HG03060 (cell line): Measurements from ENCODE around the gene EID1.
"Not testable (repeated sequence)": the region's sequence is repeated elsewhere in the genome, so short reads cannot be mapped to it uniquely, and the experiment has no call there.

Experiments
- ATAC-seq: cut with Tn5 transposase; IDR thresholded peaks from one replicate; pipeline ENCODE4 v1.9.1; 2021; ENCODE audit warnings: low read depth, moderate number of reproducible peaks; ENCODE audit not compliant: unreplicated experiment

EID1 gene

DNA sequence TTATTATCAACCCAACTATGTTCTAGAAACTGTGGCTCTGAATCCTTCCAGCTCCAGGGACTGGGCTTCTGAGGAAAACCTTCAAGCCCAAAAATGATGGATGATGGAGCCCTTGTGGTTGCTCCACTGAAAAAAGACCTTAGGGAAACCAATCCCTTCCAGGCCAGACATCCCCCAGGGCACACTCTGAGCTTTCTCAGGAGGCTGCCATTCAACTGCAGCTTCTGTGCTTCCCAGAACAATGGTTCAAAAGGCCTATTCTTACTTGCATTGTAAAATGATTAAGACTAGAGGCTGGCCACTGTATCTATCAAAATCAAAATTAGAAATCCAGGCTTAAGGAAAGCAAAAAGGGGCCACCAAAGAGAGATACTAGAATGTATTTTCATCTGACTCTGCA is 27.3 kb downstream of the EID1 start:
- no peak for ATAC-seq

DNA sequence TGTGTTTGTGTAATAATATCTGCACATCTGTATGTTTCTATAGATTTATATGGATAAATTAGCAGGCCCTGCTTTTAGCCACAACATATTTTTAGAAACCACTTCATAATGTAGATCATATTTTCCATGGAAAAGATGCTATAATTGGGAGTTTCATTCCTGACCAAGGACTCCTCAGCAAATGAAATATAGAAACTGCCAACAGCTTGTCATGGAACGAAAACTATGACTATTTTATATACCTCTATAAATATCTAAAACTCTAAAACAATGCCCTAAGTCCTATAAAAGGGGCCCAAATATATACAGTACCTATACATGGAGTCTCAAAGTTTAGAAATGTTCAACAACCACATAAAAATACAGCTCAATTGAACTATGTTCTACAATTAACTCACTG is 27.9 kb downstream of the EID1 start:
- no peak for ATAC-seq

GRCh38 chr15:48909313-48909712 is 31.4 kb downstream of the EID1 start:
- not testable (repeated sequence) for ATAC-seq

DNA sequence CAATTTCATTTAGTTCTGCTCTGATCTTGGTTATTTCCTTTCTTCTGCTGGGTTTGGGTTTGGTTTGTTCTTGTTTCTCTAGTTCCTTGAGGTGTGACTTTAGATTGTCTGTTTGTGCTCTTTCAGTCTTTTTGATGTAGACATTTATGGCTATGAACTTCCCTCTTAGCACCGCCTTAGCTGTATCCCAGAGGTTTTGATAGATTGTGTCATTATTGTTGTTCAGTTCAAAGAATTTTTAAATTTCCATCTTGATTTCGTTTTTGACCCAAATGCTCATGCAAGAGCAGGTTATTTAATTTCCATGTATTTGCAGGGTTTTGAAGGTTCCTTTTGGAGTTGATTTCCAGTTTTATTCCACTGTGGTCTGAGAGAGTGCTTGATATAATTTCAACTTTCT is 32.6 kb downstream of the EID1 start:
- ATAC-seq, result not testable (repeated sequence)

DNA sequence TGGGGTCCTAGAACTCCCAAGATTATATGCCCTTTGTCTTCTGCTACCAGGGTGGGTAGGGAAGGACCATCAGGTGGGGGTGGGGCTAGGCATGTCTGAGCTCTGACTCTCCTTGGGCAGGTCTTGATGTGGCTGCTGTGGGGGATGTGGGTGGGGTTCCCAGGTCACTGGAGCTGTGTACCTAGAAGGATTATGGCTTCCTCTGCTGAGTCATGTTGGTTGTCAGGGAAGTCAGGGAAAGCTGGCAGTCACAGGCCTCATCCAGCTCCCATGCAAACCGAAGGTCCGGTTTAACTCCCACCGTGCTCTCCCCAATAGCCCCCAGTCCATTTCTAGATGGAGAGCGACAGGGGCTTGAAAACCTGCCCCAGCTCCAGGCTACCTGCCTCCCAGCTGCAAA is 35.2 kb downstream of the EID1 start:
- ATAC-seq, result no peak

DNA sequence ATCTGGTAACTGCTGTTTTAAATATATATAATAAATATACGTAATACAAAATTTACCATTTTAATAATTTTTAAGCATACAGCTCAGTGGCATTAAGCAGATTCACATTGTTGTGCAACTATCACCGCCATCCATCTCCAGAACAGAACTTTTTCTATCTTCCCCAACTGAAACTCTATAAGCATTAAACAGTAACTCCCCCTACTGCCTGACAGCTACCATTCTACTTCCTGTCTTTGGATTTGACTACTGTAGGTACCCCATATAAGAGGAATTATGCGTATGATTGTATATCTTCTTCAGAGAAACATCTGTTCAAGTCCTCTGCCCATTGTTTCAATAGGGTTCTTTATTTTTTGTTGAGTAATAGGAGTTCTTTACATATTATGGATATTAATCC is 36.8 kb downstream of the EID1 start:
- ATAC-seq, result no peak

DNA sequence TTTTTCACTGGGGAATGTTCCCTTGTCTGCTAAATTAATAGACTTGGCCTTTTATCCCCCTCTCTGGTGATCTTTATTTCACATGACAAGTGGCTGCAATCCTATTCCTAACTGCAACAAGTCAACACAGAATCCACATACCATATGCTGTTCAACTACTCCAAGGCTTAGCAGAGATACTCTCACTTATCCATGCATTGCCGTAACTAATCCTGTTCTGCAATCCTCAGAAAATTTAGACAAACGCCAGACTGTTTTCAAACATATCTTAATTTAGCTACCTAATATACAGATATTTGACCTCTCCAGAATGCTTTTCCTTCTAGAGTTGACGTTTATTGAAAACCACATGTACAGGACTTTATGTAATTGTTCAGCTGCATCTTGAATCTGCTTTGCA is 37.9 kb downstream of the EID1 start:
- no peak for ATAC-seq

DNA sequence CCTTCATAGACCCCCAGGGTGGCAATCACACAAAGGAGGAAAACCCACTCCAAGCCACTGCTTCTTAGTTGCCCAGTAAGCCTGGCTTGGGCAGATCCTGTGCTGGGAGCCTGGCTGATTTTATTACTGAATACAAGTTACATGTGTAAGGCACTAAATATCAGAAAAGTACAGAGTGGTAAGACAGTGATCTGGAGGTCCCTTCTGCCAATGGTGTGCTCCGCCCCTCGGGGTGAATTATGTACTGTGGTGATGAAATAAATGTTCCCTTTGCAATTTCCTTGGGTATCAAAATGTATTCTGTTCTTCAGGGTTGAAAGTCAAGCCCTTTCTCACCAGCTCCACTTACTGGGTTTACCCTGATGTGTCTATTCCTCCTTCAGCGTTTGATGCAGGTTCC is 38.8 kb downstream of the EID1 start:
- no peak for ATAC-seq

DNA sequence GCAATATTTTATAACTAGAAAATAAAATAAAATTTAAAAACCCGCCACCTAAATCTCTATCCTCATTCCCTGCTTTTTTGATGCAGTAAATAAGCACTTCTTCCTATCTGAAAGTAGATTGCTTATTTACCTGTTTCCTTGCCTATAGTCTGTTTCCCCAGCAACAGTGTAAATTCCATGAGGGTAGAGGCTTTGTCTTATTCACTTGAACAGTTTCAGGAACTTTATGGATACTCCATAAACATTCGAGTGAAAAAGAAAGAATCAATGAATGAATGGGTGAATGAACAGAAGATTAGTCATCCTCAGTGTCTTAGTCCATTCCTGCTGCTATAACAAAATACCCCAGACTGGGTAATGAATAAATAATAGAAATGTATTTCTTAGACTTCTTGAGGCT is 44.1 kb downstream of the EID1 start:
- no peak for ATAC-seq

DNA sequence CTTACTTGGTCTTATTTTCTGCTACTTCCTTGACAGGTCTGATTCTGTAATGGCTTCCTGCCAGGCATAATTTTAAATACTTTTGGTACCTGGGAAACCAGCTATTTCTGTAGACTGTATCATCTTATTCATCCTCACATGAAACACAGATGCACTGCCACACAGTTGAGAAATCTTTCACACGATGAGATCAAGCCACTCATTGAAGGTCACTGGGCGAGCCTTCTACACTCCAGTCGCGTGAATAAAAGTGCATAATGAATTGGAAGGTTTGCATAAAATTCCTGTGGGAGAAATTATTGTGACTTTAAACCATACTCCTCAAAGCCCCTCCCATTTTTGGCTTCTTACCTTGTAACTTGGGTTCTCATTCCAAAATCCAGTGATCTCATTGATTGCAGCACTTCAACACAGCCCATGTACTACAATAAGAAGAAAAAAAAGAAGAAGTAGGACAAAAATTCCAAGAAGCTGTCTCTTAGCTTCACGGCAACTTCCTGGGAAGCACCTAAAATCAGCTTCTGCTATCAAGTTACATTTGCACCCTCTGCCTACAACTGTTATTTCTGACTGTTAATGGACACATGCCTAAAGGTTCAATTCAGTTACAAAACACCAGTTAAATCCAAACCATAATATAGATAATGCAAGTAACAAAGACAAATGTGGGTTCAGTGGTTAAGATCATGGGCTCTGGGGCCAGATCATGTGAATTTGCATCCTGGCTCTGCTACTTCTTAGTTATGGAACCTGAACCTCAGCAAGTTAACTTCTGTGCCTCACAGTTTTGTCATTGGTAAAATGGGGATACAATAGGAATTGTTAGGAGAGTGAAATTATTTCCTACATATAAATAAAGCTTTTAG is 46.8 kb downstream of the EID1 start:
- ATAC-seq, result no peak

DNA sequence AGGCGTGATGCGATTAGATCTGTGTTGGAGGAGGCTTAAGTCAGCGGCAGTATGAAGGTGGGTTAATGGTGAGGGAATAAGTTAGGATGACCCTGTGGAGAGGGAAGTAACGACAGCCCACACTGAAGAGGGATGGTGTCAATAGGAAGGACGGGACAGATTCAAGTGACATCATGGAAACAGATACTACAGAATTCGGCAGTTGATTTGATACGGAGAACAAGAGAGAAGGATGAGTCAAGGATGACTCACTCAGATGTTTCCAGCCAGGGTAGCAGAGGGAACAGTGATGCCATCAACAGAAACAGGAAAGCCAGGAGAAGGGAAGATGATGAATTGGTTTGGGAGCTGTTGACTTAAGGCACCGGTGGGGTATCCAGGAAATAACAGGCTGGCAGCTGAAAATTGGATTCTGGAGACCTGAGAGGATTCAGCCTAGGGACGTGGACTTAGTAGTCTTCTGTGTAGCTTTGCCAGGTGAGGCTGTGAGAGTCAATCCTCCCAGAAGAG is 47.8 kb downstream of the EID1 start:
- ATAC-seq, result no peak

DNA sequence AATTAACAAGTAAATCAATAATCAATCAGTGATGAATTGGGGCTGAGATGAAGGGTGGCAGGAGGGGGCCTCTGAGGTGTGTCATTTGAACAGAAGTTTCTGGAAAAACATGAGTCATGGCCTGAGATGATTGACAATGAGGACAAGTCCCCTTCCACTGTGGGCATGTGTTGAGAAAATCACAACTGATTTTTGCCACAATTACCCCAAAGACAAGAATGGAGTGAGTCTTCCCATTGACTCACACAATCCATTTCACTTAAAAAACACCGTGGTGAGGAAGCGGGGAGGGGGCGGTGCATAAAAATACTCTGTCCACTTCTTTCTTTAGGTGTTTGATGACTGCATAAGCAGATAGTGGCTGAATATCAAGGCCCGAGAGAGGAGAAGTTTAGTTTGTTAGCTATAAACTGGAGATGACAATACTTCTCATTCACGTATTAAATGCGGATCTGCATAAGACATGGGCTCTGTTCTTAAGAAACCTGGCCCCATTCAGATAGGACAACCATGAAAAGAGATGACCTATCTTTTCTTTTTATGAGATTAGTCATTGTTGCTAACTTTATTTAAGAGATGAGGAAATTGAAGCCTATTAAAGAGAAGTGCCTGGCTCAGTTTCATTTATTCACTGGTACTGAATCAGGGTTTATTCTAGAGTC is 51.1 kb downstream of the EID1 start:
- ATAC-seq, result no peak

GRCh38 chr15:48929661-48930060 is 51.7 kb downstream of the EID1 start:
- ATAC-seq, result no peak
